Fibroblast of pulmonary artery (primary cell): ENCODE measurements around the gene ZNF254.

Source experiments
- DNase-seq: peaks from one replicate; pipeline ENCODE4 v3.0.0-alpha.2; 2010; ENCODE audit warnings: low read depth
- H3K4me3 ChIP-seq: replicated peaks from 2 replicates; pipeline ENCODE4 v1.5.1; 2011; ENCODE audit warnings: low read depth, mild to moderate bottlenecking, control low read depth, low read length, moderate library complexity
- TF ChIP-seq, protein P1 (sequence below): IDR thresholded peaks from 2 replicates; pipeline ENCODE4 v1.5.1; 2011; ENCODE audit warnings: mild to moderate bottlenecking, control low read depth, low read length, inconsistent platforms; ENCODE audit errors: missing control alignments

ZNF254 gene

DNA sequence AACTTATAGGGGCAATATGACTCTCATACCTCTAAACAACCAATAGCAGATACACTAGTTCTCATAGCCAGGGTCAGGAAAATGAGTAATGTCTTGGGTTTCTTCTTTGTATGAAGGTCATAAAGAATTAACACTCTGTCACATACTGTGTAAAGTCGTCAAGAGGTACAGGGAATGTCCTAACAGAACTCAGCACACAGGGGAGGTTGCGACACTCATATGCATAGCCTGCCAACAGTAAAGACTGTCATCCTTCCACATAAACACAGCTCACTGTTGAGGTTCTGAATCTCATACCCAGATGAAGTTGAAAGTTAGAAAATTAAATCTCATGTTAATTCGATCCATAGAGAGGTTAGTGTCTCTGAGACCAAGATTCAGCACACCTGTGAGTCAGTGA, 34.2 kb upstream of the ZNF254 start:
- peak; percentile 42 for DNase-seq
- TF ChIP-seq, protein P1, sequence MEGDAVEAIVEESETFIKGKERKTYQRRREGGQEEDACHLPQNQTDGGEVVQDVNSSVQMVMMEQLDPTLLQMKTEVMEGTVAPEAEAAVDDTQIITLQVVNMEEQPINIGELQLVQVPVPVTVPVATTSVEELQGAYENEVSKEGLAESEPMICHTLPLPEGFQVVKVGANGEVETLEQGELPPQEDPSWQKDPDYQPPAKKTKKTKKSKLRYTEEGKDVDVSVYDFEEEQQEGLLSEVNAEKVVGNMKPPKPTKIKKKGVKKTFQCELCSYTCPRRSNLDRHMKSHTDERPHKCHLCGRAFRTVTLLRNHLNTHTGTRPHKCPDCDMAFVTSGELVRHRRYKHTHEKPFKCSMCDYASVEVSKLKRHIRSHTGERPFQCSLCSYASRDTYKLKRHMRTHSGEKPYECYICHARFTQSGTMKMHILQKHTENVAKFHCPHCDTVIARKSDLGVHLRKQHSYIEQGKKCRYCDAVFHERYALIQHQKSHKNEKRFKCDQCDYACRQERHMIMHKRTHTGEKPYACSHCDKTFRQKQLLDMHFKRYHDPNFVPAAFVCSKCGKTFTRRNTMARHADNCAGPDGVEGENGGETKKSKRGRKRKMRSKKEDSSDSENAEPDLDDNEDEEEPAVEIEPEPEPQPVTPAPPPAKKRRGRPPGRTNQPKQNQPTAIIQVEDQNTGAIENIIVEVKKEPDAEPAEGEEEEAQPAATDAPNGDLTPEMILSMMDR, result no peak
- H3K4me3 ChIP-seq, result no peak overlapping the region

DNA sequence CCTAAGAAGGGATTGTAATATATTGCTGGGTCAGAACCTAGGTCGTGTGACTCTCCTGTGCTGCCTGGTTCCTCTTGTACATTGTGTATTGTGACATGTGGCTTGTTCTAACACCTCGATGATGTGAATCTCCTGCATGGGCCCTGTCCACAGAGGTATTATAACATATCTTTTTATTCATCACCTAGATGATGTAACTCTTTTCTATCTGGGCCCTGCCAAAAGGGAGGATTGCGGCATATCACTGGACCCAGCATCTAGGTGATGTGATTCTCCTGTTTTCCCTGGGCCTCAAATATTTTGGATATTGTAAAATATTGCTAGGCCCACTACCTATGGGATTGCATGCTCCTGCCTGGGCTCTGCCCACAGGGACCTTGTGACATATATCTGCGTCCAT, 33.4 kb upstream of the ZNF254 start:
- no peak for DNase-seq
- TF ChIP-seq, protein P1, result no peak
- H3K4me3 ChIP-seq, result no peak overlapping the region

DNA sequence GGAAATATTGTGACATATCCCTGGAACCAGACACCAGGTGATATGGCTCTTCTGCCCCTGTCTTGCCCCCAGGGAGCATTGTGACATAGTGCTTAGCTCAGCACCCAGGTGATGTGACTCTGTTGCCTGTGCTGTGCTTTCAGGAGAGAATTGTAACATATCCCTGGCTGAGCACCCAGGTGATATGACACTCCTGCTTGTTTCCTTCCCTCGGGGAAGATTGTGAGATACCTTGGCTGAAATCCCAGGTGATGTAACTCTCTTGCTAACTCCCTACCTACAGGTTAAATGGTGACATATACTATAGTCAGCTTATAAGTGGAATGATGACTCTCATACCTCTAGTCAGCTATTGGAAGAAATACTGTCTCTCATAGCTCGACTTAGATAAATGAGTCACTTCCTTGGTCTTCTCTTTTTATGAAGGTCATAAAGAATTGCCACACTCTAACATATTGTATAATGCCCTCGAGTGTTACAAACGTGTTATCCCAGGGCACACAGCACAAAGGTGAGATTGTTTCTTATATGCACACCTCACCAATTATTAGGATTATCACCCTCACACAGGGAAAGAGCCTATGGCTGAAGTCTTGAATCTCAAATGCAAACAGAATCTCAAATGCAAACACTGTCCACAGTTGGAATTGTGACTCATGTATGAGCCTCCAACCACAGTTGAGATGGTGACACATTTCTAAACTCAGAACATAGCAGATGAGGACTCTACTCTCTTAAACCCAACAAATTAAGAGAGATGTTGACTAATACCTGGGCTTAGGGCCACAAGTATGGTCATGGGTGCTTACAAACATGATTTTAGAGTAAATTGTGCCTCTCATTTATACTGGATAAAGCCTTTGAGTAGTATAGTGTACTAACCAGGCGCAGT, 32.7 kb upstream of the ZNF254 start:
- TF ChIP-seq, protein P1, result no peak
- DNase-seq, result peak; percentile 56

DNA sequence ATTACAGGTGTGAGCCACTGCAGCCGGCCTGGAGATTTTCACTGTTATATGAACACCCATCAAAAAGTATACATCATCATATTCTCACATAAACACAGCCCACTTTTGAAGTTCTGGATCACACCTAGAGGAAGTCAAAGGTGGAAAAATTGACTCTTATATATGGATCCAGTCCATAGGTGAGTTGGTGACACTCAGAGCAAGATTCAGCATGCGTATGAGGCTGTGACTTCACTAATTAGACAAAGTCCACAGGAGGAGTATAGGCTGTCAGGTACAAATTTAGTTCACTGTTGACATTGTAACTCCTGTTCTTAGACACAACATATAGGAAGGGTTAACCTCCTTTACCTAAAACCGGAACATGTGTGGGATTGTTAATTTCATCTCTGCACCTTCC, 31.4 kb upstream of the ZNF254 start:
- no peak overlapping the region for H3K4me3 ChIP-seq
- no peak for DNase-seq
- TF ChIP-seq, protein P1, result no peak

More for the DNA sequence above, 32.7 kb upstream of the ZNF254 start:
- H3K4me3 ChIP-seq, result no peak overlapping the region

DNA sequence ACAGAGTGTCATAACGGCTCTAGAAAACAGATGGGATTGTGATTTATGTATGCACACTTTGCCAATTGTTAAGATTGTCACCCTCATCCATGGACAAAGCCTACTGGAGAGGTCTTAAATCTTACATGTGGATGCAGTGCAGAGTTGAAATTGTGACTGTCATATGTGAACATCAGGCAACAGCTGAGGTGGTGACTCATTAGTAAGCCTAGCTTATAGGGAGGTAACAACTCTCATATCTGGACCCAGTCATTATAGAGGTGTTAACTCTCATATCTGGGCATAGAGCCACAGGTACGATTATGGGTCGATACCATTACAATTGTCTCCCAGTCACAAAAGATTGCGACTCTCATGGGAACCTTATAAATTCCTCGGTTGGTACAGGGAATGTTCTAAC, 29.8 kb upstream of the ZNF254 start:
- no peak overlapping the region for H3K4me3 ChIP-seq
- DNase-seq, result no peak
- TF ChIP-seq, protein P1, result no peak

DNA sequence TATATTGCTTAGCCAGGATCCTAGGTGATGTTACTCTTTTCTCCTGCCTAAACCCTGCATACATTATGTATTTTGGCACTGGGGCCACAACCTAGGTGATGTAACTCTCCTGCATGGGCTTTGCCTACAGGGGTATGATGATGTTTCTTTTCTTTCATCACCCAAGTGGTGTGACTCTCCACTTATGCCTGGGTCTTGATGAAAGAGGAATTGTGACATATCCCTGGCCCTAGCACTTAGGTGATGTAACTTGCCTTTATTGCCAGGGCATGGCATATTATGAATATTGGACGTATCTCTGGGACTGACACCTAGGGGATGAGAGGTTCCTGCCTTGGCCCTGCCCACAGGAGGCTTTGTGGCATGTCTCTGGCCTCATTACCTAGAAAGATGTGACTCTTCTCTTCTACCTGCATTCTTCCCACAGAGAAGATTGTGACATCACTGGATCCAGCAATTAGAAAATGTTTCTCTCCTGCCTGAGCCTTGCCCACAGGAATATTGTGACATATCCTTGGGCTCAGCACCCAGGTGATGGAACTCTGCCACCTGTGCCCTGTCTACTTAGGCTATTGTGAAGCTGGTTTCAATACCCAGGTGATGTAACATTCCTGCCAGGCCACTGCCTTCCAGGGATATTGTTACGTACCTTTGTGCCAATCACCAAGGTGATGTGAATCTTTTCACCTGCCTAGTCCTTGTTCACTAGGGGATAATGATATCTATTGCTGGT, 27.3 kb upstream of the ZNF254 start:
- no peak overlapping the region for H3K4me3 ChIP-seq
- TF ChIP-seq, protein P1, result no peak
- DNase-seq, result no peak
